ENCODE results near the gene FFAR4. TPM values are rescaled to one million over a fixed set of nuclear protein-coding genes. Genes with fewer than 3 reads are reported as not detected.

Gene FFAR4
- polyA plus RNA-seq, 3 donors = not detected

Other genes with a start within 250 kb of the FFAR4 start
- 10 to 100 TPM; 29.1 to 32.8 (median 30.5) TPM for gene MYOF, start 84.3 kb upstream of the FFAR4 start, polyA plus RNA-seq (ENCODE audit: insufficient read length in 3 of 3)
- 10 to 100 TPM; 14.3 to 16.8 (median 16.6) TPM for gene CEP55, start 70.1 kb upstream of the FFAR4 start, polyA plus RNA-seq (ENCODE audit: insufficient read length in 3 of 3)
- gene RBP4, start 34.6 kb downstream of the FFAR4 start, polyA plus RNA-seq (ENCODE audit: insufficient read length in 3 of 3) = under 1 TPM; 0.43 to 0.68 (median 0.64) TPM
- under 1 TPM; 0.24 to 0.40 (median 0.28) TPM for gene PDE6C, start 45.9 kb downstream of the FFAR4 start, polyA plus RNA-seq (ENCODE audit: insufficient read length in 3 of 3)
- 10 to 100 TPM; 26.8 to 37.9 (median 33.1) TPM for gene FRA10AC1, start 135.9 kb downstream of the FFAR4 start, polyA plus RNA-seq (ENCODE audit: insufficient read length in 3 of 3)
- 1 to 10 TPM; 4.8 to 6.0 (median 5.4) TPM for gene LGI1, start 191.3 kb downstream of the FFAR4 start, polyA plus RNA-seq (ENCODE audit: insufficient read length in 3 of 3)

Data from right renal cortex interstitium (tissue), 3 donors.